ENCODE results near the gene ZCCHC18. TPM values are rescaled to one million over a fixed set of nuclear protein-coding genes. Genes with fewer than 3 reads are reported as not detected.
"Not testable (repeated sequence)": the region's sequence is repeated elsewhere in the genome, so short reads cannot be mapped to it uniquely, and the experiment has no call there.

ZCCHC18 gene
- not detected in 2 replicates for total RNA-seq (2011; cell fraction: chromatin; rRNA removed; ENCODE audit: low replicate concordance)
- total RNA-seq (2011; cell fraction: nucleolus; rRNA removed) = 0.83 TPM in 1 of 2 replicates, not detected in the other
- not detected in 2 replicates for total RNA-seq (2011; cell fraction: nucleoplasm; rRNA removed)
- total RNA-seq (2014; rRNA removed) (not detected in 2 replicates), total RNA-seq (2014; rRNA removed; fragmentation: Illumina TruSeq; extraction: Trizol) (not detected in 2 replicates), total RNA-seq (2015; rRNA removed; fragmentation: Illumina TruSeq; extraction: Trizol) (not detected in 2 replicates), total RNA-seq (2021) (not detected in 2 replicates), polyA plus RNA-seq (2011; rRNA removed) (0.15 TPM in 1 of 2 replicates, not detected in the other), polyA plus RNA-seq (2014; fragmentation: Illumina TruSeq; extraction: Trizol) (not detected in 2 replicates), polyA plus RNA-seq (2014; fragmentation: Nextera tagmentation; extraction: Ambion mirVana) (not detected), polyA plus RNA-seq (2014; rRNA removed) (not detected in 2 replicates), polyA minus RNA-seq (2011; rRNA and poly(A)+ RNA removed) (not detected in 2 replicates), Bru-seq, nascent RNA (percentile 10 among the genes with signal in this experiment), BruChase-seq, experiment 1, labeled RNA remaining after a 2-hour chase (not detected), BruChase-seq, experiment 2, labeled RNA remaining after a 6-hour chase (not detected)
- 0.15 TPM in 1 of 2 replicates, not detected in the other for polyA plus RNA-seq (2011; cell fraction: cytosol; rRNA removed)
- 0.21 TPM in 1 of 2 replicates, not detected in the other for polyA plus RNA-seq (2011; cell fraction: nucleus; rRNA removed)
- polyA plus RNA-seq (2012) = not detected in 2 replicates
- polyA minus RNA-seq (2011; cell fraction: cytosol; rRNA and poly(A)+ RNA removed) = not detected in 2 replicates
- polyA minus RNA-seq (2011; cell fraction: nucleus; rRNA and poly(A)+ RNA removed) = not detected in 2 replicates
- long read RNA-seq, experiment 1 = 0 reads
- long read RNA-seq, experiment 2 = 0 reads
- long read RNA-seq, experiment 3 = 0 reads

- TF ChIP-seq ZNF668 (CRISPR knock-in tag; IDR thresholded peaks at IDR 0.05) (no peak), E2F6 (IDR thresholded peaks at IDR 0.05; ENCODE audit: borderline replicate concordance in 1 of 2, extremely low read depth in 1 of 2, insufficient read depth in 1 of 2, insufficient read length in 1 of 2, low read depth in 1 of 2, low read length in 1 of 2, poor library complexity in 1 of 2, severe bottlenecking in 1 of 2) (peak in 1 of 2 experiments; percentile 18)
- Histone ChIP-seq H3K79me2 (ENCODE audit: control insufficient read depth, insufficient read depth, low read length) (no peaks in the 10 kb centered on the region), H3K27me3 (ENCODE audit: control insufficient read depth in 2 of 2, insufficient read depth in 2 of 2, low read length in 2 of 2) (peaks cover 8 to 31% of the 10 kb centered on the region in 2 experiments), H4K20me1 (replicated peaks; ENCODE audit: control insufficient read depth, insufficient read depth, low read length) (no peaks in the 10 kb centered on the region), H3K36me3 (ENCODE audit: control insufficient read depth, insufficient read depth, low read length) (no peaks in the 10 kb centered on the region), H3K4me2 (ENCODE audit: insufficient read depth, low read length) (no peak within 1 kb of the TSS), H3K9me1 (ENCODE audit: control insufficient read depth, insufficient read depth, low read length) (no peaks in the 10 kb centered on the region), H2AFZ (ENCODE audit: low read depth, low read length) (no peak within 1 kb of the TSS), H3K27ac (ENCODE audit: extremely low read depth, low read depth, low read length) (no peak within 1 kb of the TSS), H3K9me3 (replicated peaks; ENCODE audit: control insufficient read depth, insufficient read depth, low read depth, low read length) (no peaks in the 10 kb centered on the region), H3K9ac (ENCODE audit: insufficient read depth in 1 of 2, low read depth in 2 of 2, low read length in 2 of 2) (peak within 1 kb of the TSS in 1 of 2 experiments; percentile 45; a peak in 1 of 4 replicates), H3K4me3 (peak within 1 kb of the TSS; percentile 18; the same call in 1 of the 2 replicates), H3K4me1 (replicated peaks in 1 of 2; ENCODE audit: control insufficient read depth in 2 of 2, insufficient read depth in 2 of 2, low read length in 2 of 2) (peaks cover 0 to 7% of the 10 kb centered on the region in 2 experiments; a peak in 2 of 5 replicates)
- WGBS (ENCODE audit: insufficient coverage, low coverage, missing lambda C conversion rate) = 22% methylated on average over 11 of the region's 67 CpGs
- intact Hi-C loops (cut with micrococcal nuclease) = no loop called here
- in situ Hi-C loops (cut with MboI) = no loop called here
- CTCF ChIA-PET (ENCODE audit: low intra/inter-chr PET ratio) = no interaction called here
- peak; percentile 3 to 34 (median 26) for DNase-seq (ENCODE audit: extremely low read depth in 1 of 4, low spot score in 3 of 4)
- POLR2A ChIA-PET = no interaction called here
- BruUV-seq (replicated peaks) = no TSS peak
- FAIRE-seq = no peak
- peak; percentile 60 for ATAC-seq
Observed at GRCh38 chrX:104112326-104112951, at the start of gene ZCCHC18. Gene ZCCHC18 (plus strand): TSS chrX:104112523. CDS start chrX:104114112, 1,589 bp downstream.

- WGBS (ENCODE audit: insufficient coverage, low coverage, missing lambda C conversion rate) = 0% methylated on average over 8 of the region's 18 CpGs
- not testable (repeated sequence) for H3K4me2 ChIP-seq (ENCODE audit: insufficient read depth, low read length)
Observed at GRCh38 chrX:104062636-104063035, 49.7 kb upstream of the ZCCHC18 start.

More at GRCh38 chrX:104062636-104063035, 49.7 kb upstream of the ZCCHC18 start:
- ATAC-seq; H3K4me1 ChIP-seq (replicated peaks in 1 of 2; ENCODE audit: control insufficient read depth in 2 of 2, insufficient read depth in 2 of 2, low read length in 2 of 2); H3K27me3 ChIP-seq (ENCODE audit: control insufficient read depth in 2 of 2, insufficient read depth in 2 of 2, low read length in 2 of 2); H3K27ac ChIP-seq (ENCODE audit: extremely low read depth, low read depth, low read length); H3K4me3 ChIP-seq; FAIRE-seq; BruUV-seq (replicated peaks); POLR2A ChIA-PET; H4K20me1 ChIP-seq (replicated peaks; ENCODE audit: control insufficient read depth, insufficient read depth, low read length); DNase-seq (ENCODE audit: extremely low read depth in 1 of 4, low spot score in 3 of 4); H2AFZ ChIP-seq (ENCODE audit: low read depth, low read length); H3K9me1 ChIP-seq (ENCODE audit: control insufficient read depth, insufficient read depth, low read length); H3K9ac ChIP-seq (ENCODE audit: insufficient read depth in 1 of 2, low read depth in 2 of 2, low read length in 2 of 2); H3K79me2 ChIP-seq (ENCODE audit: control insufficient read depth, insufficient read depth, low read length); H3K36me3 ChIP-seq (ENCODE audit: control insufficient read depth, insufficient read depth, low read length); intact Hi-C loops (cut with micrococcal nuclease); in situ Hi-C loops (cut with MboI); H3K9me3 ChIP-seq (replicated peaks; ENCODE audit: control insufficient read depth, insufficient read depth, low read depth, low read length); CTCF ChIA-PET (ENCODE audit: low intra/inter-chr PET ratio): not testable (repeated sequence)
